Smooth muscle cell (in vitro differentiated cells): ENCODE measurements around the gene PTPRE. TPM values are rescaled to one million over a fixed set of nuclear protein-coding genes. Genes with fewer than 3 reads are reported as not detected.

Experiments used
- DNase-seq: peaks from one replicate; lab custom pipeline; 2025; ENCODE audit not compliant: unreplicated experiment; lab: John Stamatoyannopoulos, UW
- H2AFZ ChIP-seq: fragments of 200-600 bp; sonication (generic); 2 replicates; pipeline ENCODE4 v1.6.0; 2016; ENCODE audit warnings: antibody characterized with exemption, low read depth, mild to moderate bottlenecking
- H3F3A ChIP-seq: fragments of 200-600 bp; sonication (generic); 2 replicates; pipeline ENCODE4 v1.6.0; 2017; ENCODE audit warnings: antibody characterized with exemption, low read depth
- H3K27ac ChIP-seq: fragments of 200-600 bp; sonication (generic); 2 replicates; pipeline ENCODE4 v1.5.1; 2016; ENCODE audit warnings: low read depth, mild to moderate bottlenecking
- H3K27me3 ChIP-seq: fragments of 200-600 bp; sonication (generic); 2 replicates; pipeline ENCODE4 v1.6.1; 2016; ENCODE audit warnings: low read depth, mild to moderate bottlenecking
- H3K36me3 ChIP-seq: fragments of 200-600 bp; sonication (generic); 2 replicates; pipeline ENCODE4 v1.5.1; 2016; ENCODE audit warnings: low read depth
- H3K4me1 ChIP-seq: fragments of 200-600 bp; sonication (generic); 2 replicates; pipeline ENCODE4 v1.5.1; 2016; ENCODE audit warnings: low read depth
- H3K4me2 ChIP-seq: fragments of 200-600 bp; sonication (generic); 2 replicates; pipeline ENCODE4 v1.6.0; 2016; ENCODE audit warnings: mild to moderate bottlenecking
- H3K4me3 ChIP-seq: fragments of 200-600 bp; sonication (generic); 2 replicates; pipeline ENCODE4 v1.5.1; 2016; ENCODE audit warnings: mild to moderate bottlenecking
- H3K79me2 ChIP-seq: fragments of 200-600 bp; sonication (generic); 2 replicates; pipeline ENCODE4 v1.6.0; 2016; ENCODE audit warnings: low read depth, mild to moderate bottlenecking
- H3K9ac ChIP-seq: fragments of 200-600 bp; sonication (generic); 2 replicates; pipeline ENCODE4 v1.6.0; 2016; ENCODE audit warnings: low read depth
- H3K9me3 ChIP-seq: fragments of 200-600 bp; sonication (generic); replicated peaks from 2 replicates; pipeline ENCODE4 v1.5.1; 2016; ENCODE audit warnings: low read depth
- H4K20me1 ChIP-seq: fragments of 200-600 bp; sonication (generic); 2 replicates; pipeline ENCODE4 v1.6.0; 2016; ENCODE audit warnings: low read depth
- CTCF ChIP-seq: fragments of 200-600 bp; sonication (generic); IDR thresholded peaks from 2 replicates; pipeline ENCODE4 v1.5.1; 2017; ENCODE audit warnings: borderline replicate concordance, mild to moderate bottlenecking, antibody characterized with exemption; ENCODE audit not compliant: insufficient read depth, poor library complexity, severe bottlenecking
- WGBS: methylation state at CpG from one replicate; pipeline ENCODE4 v1.1.7; 2016; ENCODE audit warnings: low lambda C conversion rate; 5-methylcytosine and 5-hydroxymethylcytosine counted together
- polyA plus RNA-seq: library from polyadenylated mRNA; unstranded; fragments of >200 nt; fragmentation: Nextera tagmentation; extraction: Ambion mirVana; gene quantifications from 2 replicates; pipeline ENCODE4 v1.2.1, GENCODE V29; 2016
- total RNA-seq: library from RNA; depleted of rRNA; stranded (reverse); fragments of >200 nt; gene quantifications from 2 replicates; pipeline ENCODE4 v1.2.3, GENCODE V29; 2014

PTPRE gene
- total and polyA plus RNA-seq, 2 experiments from 2014 or later = 17.1 to 22.7 TPM

DNA sequence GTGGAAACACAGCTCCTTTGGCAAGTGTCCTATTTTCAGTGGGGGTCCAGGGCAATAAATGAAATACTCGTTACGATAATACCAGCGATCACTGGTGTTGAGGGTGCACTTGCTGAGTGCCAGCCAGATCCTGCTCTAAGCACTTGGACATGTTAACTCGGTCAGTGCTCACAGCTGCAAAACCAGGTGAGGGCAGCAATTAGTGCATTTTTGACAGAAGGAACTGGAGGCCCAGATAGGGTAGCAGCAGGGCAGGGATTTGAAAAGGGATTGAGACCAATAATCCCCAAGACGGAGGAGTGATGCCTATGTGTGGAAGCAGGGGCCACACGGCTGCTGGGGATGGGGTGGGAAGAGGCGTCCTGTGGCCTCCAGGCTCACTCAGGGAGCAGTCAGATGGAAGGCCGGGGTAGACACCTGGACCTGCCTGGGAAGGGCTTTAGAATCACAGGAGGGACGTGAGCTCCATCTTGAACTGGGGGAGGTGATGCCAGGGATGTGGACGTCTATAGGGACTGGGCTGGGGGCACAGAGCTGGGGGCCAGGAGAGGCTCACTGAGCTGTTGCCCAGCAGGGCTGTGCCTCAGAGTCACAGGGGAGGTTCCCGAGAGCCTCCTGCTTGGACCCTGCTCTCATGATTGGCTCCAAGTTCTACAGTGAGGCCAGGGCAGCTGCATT is 14.3 kb downstream of the PTPRE start:
- no peak overlapping the region for H3K4me3 ChIP-seq
- WGBS = 94% methylated on average over 11 of the region's 11 CpGs
- TF ChIP-seq CTCF = no peak
- H2AFZ ChIP-seq = no peak overlapping the region
- H4K20me1 ChIP-seq = no peaks in the 10 kb centered on the region
- peak overlapping the region; percentile 88 for H3K27ac ChIP-seq
- H3K27me3 ChIP-seq = no peaks in the 10 kb centered on the region
- peaks cover 20% of the 10 kb centered on the region for H3F3A ChIP-seq
- DNase-seq = no peak
- no peaks in the 10 kb centered on the region for H3K36me3 ChIP-seq
- H3K9me3 ChIP-seq = no peaks in the 10 kb centered on the region
- peaks cover 28% of the 10 kb centered on the region for H3K79me2 ChIP-seq
- peak overlapping the region; percentile 25 for H3K9ac ChIP-seq
- H3K4me2 ChIP-seq = peak overlapping the region; percentile 30
- H3K4me1 ChIP-seq = peaks cover 7% of the 10 kb centered on the region

DNA sequence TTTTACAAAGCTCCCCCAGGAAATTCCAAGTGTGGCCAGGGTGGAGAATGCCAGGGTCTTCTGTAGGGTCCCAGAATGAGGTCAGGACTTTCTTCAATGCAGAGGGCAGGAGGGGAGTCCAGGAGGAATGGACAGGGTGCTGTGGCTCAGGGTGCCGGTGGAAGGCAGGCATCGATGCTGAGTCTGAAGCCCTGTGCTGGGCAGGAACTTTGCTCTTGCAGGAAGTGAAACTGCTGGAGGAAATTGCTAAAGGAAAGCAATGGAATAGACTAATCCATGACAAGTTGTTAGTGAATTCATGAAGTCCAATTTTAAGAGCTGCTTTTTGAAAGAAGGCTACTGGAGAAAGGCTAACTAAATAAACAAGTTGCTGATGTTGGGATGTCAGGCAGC is 14.8 kb downstream of the PTPRE start:
- no peak for DNase-seq
- TF ChIP-seq CTCF = no peak

DNA sequence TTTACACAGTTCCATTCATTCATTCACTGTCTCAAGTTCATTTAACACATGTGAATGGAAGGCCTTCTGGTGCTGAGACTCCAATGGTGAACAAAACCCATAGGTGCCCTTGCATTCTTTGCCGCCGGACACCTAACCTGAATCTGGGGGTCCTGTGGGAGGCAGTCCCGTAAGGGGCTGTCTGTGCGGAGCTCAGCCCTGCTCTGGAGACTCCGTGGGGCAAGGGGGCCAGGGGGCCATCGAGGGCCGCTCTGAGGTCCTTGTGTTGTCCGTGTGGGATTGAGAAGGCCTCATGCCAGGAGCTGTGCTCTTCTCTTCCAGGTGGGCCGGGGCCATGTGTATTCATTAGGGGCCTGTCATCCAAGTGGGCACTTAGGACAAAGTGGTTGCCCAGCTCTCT is 15.3 kb downstream of the PTPRE start:
- Histone ChIP-seq H4K20me1 (no peaks in the 10 kb centered on the region), H3K9ac (peak overlapping the region; percentile 67)

More for the DNA sequence above, 14.8 kb downstream of the PTPRE start:
- no peak overlapping the region for H2AFZ ChIP-seq
- no peaks in the 10 kb centered on the region for H3K9me3 ChIP-seq
- H3K79me2 ChIP-seq = peaks cover 23% of the 10 kb centered on the region
- no peak overlapping the region for H3K4me3 ChIP-seq
- no peaks in the 10 kb centered on the region for H3K27me3 ChIP-seq
- H3K9ac ChIP-seq = peak overlapping the region; percentile 67
- H3K4me2 ChIP-seq = peak overlapping the region; percentile 5
- WGBS = 86% methylated on average over 2 of the region's 2 CpGs
- peaks cover 22% of the 10 kb centered on the region for H3F3A ChIP-seq
- peak overlapping the region; percentile 88 for H3K27ac ChIP-seq
- H3K36me3 ChIP-seq = no peaks in the 10 kb centered on the region
- H4K20me1 ChIP-seq = no peaks in the 10 kb centered on the region
- peaks cover 9% of the 10 kb centered on the region for H3K4me1 ChIP-seq

More for the DNA sequence above, 15.3 kb downstream of the PTPRE start:
- Histone ChIP-seq H3K79me2 (peaks cover 24% of the 10 kb centered on the region), H3K27ac (peak overlapping the region; percentile 88), H3F3A (peaks cover 22% of the 10 kb centered on the region), H3K27me3 (no peaks in the 10 kb centered on the region), H3K4me3 (no peak overlapping the region), H3K9me3 (no peaks in the 10 kb centered on the region), H3K4me2 (peak overlapping the region; percentile 5), H2AFZ (no peak overlapping the region), H3K36me3 (no peaks in the 10 kb centered on the region), H3K4me1 (peaks cover 9% of the 10 kb centered on the region)
- WGBS = 97% methylated on average over 9 of the region's 9 CpGs
- DNase-seq = no peak
- TF ChIP-seq CTCF = no peak
